BLaER1 (cell line): Measurements from ENCODE around the gene PPP1R17.

Experiments used
- H3K27ac ChIP-seq: shearing (Covaris generic); formaldehyde crosslinking; 2 replicates; pipeline ENCODE4 v1.8.1; 2022
- H3K27me3 ChIP-seq: shearing (Covaris generic); formaldehyde crosslinking; 2 replicates; pipeline ENCODE4 v1.8.1; 2022
- H3K36me3 ChIP-seq: shearing (Covaris generic); formaldehyde crosslinking; 2 replicates; pipeline ENCODE4 v1.8.1; 2022
- H3K4me1 ChIP-seq: shearing (Covaris generic); formaldehyde crosslinking; 2 replicates; pipeline ENCODE4 v1.8.1; 2022
- H3K4me2 ChIP-seq: shearing (Covaris generic); formaldehyde crosslinking; 2 replicates; pipeline ENCODE4 v1.8.1; 2022
- H3K4me3 ChIP-seq: shearing (Covaris generic); formaldehyde crosslinking; 2 replicates; pipeline ENCODE4 v1.8.1; 2022
- H3K9ac ChIP-seq: shearing (Covaris generic); formaldehyde crosslinking; 2 replicates; pipeline ENCODE4 v1.8.1; 2022
- H3K9me3 ChIP-seq: shearing (Covaris generic); formaldehyde crosslinking; 2 replicates; pipeline ENCODE4 v1.8.1; 2022
- H4K20me1 ChIP-seq: shearing (Covaris generic); formaldehyde crosslinking; 2 replicates; pipeline ENCODE4 v1.8.1; 2022
- Cebpa-rat ChIP-seq: shearing (Covaris generic); IDR thresholded peaks from 2 replicates; pipeline ENCODE4 v1.8.1; 2022

PPP1R17 gene

GRCh38 chr7:31734456-31734855, 47.4 kb downstream of the PPP1R17 start:
- TF ChIP-seq Cebpa-rat, result no peak
- no peaks in the 10 kb centered on the region for H4K20me1 ChIP-seq
- H3K27me3 ChIP-seq, result no peaks in the 10 kb centered on the region
- H3K4me3 ChIP-seq, result no peak overlapping the region
- no peaks in the 10 kb centered on the region for H3K9me3 ChIP-seq
- no peak overlapping the region for H3K4me2 ChIP-seq
- H3K27ac ChIP-seq, result no peak overlapping the region
- H3K36me3 ChIP-seq, result no peaks in the 10 kb centered on the region
- peaks cover 8% of the 10 kb centered on the region for H3K4me1 ChIP-seq
- no peak overlapping the region for H3K9ac ChIP-seq

- no peaks in the 10 kb centered on the region for H3K27me3 ChIP-seq
- H3K36me3 ChIP-seq, result no peaks in the 10 kb centered on the region
- H3K4me1 ChIP-seq, result peaks cover 8% of the 10 kb centered on the region
- TF ChIP-seq Cebpa-rat, result no peak
- no peaks in the 10 kb centered on the region for H3K9me3 ChIP-seq
- no peaks in the 10 kb centered on the region for H4K20me1 ChIP-seq
- no peak overlapping the region for H3K4me3 ChIP-seq
- H3K9ac ChIP-seq, result no peak overlapping the region
- H3K4me2 ChIP-seq, result no peak overlapping the region
- no peak overlapping the region for H3K27ac ChIP-seq
Measured at GRCh38 chr7:31735991-31736982, 49.3 kb downstream of the PPP1R17 start.

- Histone ChIP-seq H3K9ac (no peak overlapping the region), H3K9me3 (no peaks in the 10 kb centered on the region), H3K36me3 (no peaks in the 10 kb centered on the region), H3K4me1 (peaks cover 8% of the 10 kb centered on the region), H3K4me3 (no peak overlapping the region), H4K20me1 (no peaks in the 10 kb centered on the region), H3K27me3 (no peaks in the 10 kb centered on the region), H3K27ac (no peak overlapping the region), H3K4me2 (no peak overlapping the region)
- no peak for TF ChIP-seq Cebpa-rat
Measured at GRCh38 chr7:31741852-31742251, 54.8 kb downstream of the PPP1R17 start.

- Histone ChIP-seq H3K4me1 (no peaks in the 10 kb centered on the region), H3K27me3 (no peaks in the 10 kb centered on the region), H3K4me2 (no peak overlapping the region), H3K36me3 (no peaks in the 10 kb centered on the region), H3K27ac (no peak overlapping the region), H4K20me1 (no peaks in the 10 kb centered on the region), H3K9ac (no peak overlapping the region), H3K9me3 (no peaks in the 10 kb centered on the region), H3K4me3 (no peak overlapping the region)
- no peak for TF ChIP-seq Cebpa-rat
Measured at GRCh38 chr7:31744294-31744874, 57.4 kb downstream of the PPP1R17 start.

- no peaks in the 10 kb centered on the region for H3K9me3 ChIP-seq
- H3K4me1 ChIP-seq, result no peaks in the 10 kb centered on the region
- H3K27me3 ChIP-seq, result no peaks in the 10 kb centered on the region
- TF ChIP-seq Cebpa-rat, result no peak
- no peak overlapping the region for H3K4me3 ChIP-seq
- H4K20me1 ChIP-seq, result no peaks in the 10 kb centered on the region
- no peak overlapping the region for H3K27ac ChIP-seq
- no peak overlapping the region for H3K9ac ChIP-seq
- no peak overlapping the region for H3K4me2 ChIP-seq
- H3K36me3 ChIP-seq, result no peaks in the 10 kb centered on the region
Measured at GRCh38 chr7:31747553-31747952, 60.5 kb downstream of the PPP1R17 start.

- Histone ChIP-seq H3K27ac (no peak overlapping the region), H3K9me3 (no peaks in the 10 kb centered on the region), H3K4me1 (no peaks in the 10 kb centered on the region), H4K20me1 (no peaks in the 10 kb centered on the region), H3K27me3 (no peaks in the 10 kb centered on the region), H3K9ac (no peak overlapping the region), H3K36me3 (no peaks in the 10 kb centered on the region), H3K4me3 (no peak overlapping the region), H3K4me2 (no peak overlapping the region)
- no peak for TF ChIP-seq Cebpa-rat
Measured at GRCh38 chr7:31748084-31748483, 61.1 kb downstream of the PPP1R17 start.

GRCh38 chr7:31751726-31752125, 64.7 kb downstream of the PPP1R17 start:
- H4K20me1 ChIP-seq, result no peaks in the 10 kb centered on the region
- H3K36me3 ChIP-seq, result no peaks in the 10 kb centered on the region
- no peak overlapping the region for H3K4me2 ChIP-seq
- no peak overlapping the region for H3K4me3 ChIP-seq
- H3K9ac ChIP-seq, result no peak overlapping the region
- no peaks in the 10 kb centered on the region for H3K4me1 ChIP-seq
- H3K9me3 ChIP-seq, result no peaks in the 10 kb centered on the region
- TF ChIP-seq Cebpa-rat, result no peak
- H3K27ac ChIP-seq, result no peak overlapping the region
- H3K27me3 ChIP-seq, result no peaks in the 10 kb centered on the region
